ENCODE measurements around the gene SDSL.

Gene SDSL

DNA sequence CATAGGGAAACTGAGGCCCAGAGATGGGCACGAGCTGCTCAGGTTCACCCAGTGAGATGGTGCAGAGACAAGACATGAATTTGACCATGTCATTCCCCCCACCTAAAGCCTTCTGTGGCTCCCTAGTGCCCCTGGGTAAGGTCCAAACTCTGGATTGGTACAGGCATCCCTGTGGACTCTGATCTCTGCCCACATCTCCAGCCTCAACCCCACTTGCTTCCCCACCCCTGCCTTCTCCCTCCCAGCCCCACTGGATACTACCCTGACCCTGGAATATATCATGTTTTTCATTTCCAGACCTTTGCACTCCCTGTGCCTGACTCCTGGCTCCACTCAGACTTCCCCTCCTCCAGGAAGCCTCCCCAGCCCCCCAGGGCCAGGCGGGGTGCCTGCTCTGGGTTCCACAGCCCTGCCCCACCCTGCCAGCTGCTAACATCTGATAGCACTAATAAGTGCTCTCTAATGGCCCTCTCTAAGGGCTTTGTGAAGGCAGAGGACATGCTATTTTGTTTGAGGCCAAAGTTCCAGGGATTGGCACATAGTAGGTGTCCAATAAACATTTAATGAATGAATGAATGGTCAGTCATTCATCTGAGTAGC, 1.1 kb upstream of the SDSL start:
- DNase-seq (ENCODE audit: low read depth, low spot score) = no peak

DNA sequence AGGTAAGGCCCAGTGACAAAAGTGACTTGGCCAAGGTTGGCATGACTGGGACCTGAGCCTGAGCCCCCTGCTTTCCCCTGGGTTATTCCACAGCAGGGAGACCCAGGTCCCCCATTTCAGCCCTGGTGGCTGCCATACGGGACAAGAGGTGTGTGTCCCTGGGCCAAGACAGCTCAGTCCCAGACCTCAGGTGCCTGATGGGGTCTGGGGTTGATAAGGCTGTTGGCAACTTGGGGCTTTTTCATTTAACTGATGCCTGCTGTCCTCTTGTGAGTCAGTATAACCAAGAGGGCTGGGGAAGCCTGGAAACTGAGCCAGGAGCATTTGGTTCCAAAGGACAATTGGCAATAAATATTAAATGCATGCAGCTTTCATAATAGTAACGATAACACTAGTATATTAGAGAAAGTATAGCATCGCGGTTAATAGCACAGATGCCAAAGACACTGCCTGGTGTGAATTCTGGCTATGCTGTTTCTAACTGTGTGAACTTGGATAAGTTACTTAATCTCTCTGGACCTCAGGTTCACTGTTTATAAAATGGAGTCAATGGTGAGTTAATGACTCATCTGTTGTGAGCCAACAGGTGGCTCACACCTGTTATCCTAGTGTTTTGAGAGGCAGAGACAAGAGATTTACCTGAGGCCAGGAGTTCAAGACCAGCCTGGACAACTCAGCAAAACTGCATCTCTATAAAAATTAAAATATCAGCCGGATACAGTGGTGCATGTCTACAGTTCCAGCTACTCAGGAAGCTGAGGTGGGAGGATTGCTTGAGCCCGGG, 898 bp downstream of the SDSL start:
- no peak for DNase-seq (ENCODE audit: low read depth, low spot score)

DNA sequence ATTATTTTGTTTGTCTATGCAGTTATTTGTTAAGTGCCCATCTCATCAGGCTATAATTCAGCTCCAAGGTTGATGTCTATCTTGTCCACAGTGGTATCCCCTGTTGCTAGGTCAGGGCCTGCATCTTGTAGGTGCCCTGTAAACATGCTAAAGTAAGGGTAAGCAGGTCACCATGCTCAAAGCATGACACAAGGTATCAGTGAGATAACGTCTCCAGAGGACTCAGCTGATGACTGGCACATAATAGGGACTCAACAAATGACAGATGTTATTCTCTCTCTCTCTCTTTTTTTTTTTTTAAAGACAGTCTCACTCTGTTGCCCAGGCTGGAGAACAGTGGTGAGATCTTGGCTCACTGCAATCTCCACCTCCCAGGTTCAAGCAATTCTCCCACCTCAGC, 2.3 kb downstream of the SDSL start:
- no peak for DNase-seq (ENCODE audit: low read depth, low spot score)

DNA sequence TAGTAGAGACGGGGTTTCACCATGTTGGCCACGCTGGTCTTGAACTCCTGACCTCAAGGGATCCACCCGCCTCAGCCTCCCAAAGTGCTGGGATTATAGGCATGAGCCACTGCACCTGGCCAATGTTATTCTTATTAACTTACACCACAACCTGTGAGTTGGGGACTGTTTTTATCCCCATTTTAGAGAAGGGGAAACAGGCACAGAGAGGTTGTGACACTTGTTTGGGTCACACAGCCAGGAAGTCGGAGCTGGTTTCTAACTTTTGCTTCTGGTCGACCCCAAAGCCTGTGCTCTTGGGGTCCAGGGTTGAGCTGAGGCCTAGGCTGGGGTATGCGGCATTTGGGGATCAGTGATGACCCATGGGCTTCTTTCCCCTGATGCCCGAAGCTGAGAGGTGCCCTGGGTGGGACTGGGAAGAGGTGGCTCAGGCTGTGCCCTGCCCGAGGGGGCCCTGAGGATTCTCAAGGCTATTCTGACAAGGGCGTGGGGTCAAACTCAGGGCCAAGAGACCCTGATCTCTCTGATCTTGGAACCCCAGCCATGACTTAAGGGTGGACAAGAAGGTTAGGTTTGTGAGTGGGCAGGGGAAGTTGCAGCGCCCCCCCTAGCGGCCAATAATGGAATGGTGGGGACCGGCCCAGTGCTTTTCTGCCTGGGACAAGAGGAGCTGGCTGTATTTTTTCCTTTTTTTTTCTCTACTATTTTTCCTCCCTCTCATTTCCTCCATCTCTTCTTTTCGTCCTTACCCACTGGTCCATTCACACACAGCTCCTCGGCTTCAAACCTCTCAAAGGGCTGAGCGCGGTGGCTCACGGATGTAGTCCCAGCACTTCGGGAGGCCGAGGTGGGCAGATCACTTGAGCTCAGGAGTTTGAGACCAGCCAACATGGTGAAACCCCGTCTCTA, 3.0 kb downstream of the SDSL start:
- peak; percentile 13 for DNase-seq (ENCODE audit: low read depth, low spot score)

DNA sequence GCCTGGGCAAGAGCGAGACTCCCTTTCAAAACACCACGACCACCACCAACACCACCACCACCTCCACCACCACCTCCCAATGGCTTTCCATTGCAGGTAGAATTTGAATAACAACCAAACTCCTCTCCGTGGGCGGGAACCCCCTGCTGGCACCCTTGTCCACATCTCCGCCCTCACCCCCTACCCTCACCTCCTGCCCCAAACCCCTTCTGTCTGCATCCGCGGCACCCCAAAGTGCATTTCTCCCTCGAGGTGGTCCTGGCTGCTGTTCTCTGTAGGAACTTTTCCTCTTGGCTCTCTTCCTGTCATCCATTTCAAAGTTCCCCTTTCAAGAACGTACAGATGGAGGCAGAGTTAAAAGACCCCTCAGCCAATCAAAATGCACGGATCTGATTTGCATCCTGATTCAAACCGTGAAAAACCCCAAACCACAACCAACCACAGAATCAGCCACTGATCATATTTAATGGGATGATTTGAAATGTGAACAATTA, 3.8 kb downstream of the SDSL start:
- no peak for DNase-seq (ENCODE audit: low read depth, low spot score)

DNA sequence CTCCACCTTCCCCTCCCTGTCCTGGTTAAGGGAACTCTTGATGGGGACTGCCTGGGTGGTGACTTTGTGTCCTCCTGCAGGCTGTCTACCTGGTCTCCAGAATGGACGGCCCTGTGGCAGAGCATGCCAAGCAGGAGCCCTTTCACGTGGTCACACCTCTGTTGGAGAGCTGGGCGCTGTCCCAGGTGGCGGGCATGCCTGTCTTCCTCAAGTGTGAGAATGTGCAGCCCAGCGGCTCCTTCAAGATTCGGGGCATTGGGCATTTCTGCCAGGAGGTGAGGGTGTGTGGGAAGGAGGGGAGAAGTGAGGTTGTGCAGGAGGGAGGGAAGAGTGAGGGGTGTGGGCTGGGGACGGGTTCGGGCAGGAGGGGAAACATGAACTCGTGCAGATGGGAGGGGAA, 5.7 kb downstream of the SDSL start:
- no peak for DNase-seq (ENCODE audit: low read depth, low spot score)

DNA sequence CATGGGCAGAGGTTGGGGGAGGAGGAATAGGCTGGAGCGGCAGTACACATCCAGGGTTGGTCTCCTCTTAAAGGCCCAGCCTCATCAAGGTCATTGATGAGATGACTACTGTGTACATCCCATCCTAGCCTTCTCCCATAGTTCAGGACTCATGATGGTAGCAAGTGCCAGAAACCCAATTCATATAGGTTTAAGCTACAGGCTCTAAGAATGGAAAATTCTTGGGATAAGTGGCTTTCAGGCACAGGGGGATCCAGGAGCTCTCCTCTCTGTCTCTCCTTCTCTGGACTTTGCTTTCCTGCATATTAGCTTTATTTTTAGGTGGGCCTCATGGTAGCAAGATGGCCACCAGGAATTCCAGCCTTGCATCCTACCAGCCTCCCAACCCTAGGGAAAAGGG, 6.3 kb downstream of the SDSL start:
- DNase-seq (ENCODE audit: low read depth, low spot score) = no peak

DNA sequence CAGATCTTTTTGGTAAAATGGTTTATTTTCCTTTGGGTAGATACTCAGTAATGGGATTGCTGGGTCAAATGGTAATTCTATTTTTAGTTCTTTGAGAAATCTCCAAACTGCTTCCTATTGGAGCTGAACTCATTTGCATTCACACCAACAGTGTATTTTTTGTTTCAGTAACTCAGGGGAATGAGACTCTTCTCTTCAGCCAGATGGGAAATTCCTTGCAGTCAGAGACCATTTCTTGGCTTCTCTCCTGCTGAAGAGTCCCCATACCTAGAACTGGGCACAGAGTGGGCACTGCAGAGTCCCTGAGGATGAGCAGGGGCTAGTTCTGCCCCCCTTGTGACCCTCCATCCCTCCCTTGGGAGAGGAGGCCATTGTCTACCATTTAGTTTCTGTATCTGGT, 10.8 kb downstream of the SDSL start:
- no peak for DNase-seq (ENCODE audit: low read depth, low spot score)

DNA sequence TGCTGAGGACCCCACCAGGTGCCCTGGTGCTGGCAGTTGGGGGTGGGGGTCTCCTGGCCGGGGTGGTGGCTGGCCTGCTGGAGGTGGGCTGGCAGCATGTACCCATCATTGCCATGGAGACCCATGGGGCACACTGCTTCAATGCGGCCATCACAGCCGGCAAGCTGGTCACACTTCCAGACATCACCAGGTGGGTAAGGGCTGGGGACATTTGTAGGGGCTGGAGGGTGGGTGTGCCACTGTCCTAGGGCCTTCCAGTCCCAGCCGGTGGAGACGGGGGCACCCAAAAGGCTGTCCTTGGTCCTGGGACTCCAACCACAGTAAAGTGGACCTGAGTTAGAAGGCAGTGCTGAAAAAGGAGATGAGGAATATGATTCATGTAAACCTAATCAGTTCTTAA, 13.2 kb downstream of the SDSL start:
- no peak for DNase-seq (ENCODE audit: low read depth, low spot score)

DNA sequence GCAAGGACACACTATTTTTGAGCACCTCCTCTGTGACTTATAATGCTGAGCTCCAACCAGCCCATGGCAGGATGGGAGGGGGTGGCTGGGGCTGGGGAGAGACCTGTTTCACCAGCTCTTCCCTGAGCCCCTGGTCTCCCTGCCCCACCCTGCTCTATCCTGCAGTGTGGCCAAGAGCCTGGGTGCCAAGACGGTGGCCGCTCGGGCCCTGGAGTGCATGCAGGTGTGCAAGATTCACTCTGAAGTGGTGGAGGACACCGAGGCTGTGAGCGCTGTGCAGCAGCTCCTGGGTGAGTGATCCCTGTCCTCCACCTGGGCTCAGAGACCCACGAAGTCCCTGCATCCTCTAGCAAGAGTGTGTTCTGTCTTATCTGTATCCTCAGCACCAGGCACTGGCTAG, 14.4 kb downstream of the SDSL start:
- DNase-seq (ENCODE audit: low read depth, low spot score) = no peak

DNA sequence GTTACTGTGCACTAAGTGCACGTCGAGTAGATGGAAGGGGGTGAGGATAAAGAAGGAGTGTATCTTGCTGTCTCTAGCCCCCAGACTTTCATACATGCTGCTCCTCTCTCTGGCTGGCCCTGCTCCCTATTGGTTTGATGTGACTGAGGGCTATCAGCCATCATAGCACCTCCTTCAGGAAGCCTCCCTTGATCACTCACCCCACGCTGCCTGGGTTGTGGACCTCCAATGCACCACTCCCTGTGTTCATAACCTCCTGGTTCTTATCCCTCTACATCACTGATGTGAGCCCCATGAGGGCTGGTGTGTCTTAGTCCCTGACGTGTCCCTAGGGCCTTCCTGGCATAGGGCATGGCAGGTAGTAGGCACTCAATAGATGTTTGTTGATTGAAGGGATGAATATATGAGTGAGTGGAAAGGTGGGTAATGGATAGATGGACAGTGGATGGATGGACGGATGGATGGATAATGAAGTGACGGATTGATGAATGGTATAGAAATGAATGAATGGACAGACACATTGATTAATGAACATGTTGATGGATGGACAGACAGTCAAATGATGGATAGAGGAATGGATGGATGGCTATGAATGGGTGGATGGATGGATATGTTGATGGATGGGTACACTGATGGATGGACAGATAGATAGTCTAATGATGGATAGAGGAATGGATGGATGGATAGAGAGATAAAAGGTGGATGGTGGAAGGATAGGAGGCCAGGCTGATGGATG, 15.0 kb downstream of the SDSL start:
- DNase-seq (ENCODE audit: low read depth, low spot score) = no peak

DNA sequence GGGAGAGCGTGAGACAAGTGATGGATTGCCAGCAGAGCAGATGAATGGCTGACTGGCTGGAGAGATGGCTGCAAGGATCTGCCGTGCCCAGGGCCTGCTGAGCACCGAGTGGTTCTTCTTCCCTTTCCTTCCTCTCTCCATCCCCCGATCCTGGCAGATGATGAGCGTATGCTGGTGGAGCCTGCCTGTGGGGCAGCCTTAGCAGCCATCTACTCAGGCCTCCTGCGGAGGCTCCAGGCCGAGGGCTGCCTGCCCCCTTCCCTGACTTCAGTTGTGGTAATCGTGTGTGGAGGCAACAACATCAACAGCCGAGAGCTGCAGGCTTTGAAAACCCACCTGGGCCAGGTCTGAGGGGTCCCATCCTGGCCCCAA, 15.5 kb downstream of the SDSL start:
- no peak for DNase-seq (ENCODE audit: low read depth, low spot score)

DNA sequence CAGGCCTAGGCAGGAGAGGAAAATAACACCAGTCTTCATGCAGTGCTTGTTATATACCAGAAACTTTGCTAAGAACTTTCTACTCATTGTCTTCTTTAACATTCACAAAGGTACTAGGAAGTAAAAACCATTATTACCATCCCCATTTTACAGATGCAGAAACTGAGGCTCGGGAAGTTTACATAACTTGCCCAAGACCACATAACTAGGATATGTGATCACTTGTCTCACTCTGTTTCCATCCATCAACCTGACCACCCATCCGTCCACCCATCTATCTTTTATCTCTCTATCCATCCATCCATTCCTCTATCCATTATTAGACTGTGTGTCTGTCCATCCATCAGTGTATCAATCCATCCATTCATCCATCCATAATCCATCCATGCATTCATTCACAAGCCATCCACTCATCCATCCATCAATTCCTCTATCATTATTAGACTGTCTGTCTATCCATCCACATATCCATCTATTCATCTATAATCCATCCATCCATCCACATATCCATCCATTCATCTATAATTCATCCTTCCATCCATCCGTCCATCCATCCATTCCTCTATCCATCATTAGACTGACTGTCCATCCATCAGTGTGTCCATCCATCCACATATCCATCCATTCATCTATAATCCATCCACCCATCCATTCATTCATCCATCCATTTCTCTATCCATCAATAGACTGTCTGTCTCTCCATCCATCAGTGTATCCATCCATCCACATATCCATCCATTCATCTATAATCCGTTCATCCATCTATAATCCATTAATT, 16.5 kb downstream of the SDSL start:
- DNase-seq (ENCODE audit: low read depth, low spot score) = no peak

DNA sequence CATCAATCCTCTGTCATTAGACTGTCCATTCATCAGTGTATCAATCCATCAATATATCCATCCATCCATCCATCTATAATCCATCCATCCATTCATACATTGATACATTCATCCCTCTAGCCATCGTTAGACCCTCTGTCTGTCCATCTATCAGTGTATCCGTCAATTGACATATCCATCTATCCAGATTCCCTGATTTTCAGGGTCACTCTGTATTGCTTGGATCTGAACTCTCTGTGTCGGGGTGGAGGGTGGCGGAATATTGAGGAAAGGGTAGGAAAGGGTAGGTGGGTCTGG, 17.1 kb downstream of the SDSL start:
- DNase-seq (ENCODE audit: low read depth, low spot score) = no peak

DNA sequence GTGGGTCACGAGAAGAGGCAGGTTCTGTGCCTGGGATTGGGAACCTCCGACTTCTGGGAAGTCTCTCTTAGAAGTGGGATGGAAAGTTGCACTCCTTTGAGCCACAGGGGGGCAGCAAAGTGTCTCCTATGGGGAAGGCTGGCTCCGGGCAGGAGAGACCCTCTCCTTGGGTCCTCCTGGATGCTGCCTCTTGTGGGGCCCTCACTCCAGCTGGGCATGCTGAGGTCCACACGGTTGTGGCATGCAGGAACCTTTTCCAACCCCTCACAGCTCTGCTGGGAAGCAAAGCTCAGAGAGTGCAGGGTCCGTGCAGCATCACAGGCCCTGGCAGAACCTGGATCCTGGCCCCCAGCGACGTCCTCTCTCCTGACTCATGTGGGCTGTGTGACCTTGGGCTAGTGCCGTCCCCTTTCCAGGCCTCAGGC, 17.4 kb downstream of the SDSL start:
- DNase-seq (ENCODE audit: low read depth, low spot score) = no peak

DNA sequence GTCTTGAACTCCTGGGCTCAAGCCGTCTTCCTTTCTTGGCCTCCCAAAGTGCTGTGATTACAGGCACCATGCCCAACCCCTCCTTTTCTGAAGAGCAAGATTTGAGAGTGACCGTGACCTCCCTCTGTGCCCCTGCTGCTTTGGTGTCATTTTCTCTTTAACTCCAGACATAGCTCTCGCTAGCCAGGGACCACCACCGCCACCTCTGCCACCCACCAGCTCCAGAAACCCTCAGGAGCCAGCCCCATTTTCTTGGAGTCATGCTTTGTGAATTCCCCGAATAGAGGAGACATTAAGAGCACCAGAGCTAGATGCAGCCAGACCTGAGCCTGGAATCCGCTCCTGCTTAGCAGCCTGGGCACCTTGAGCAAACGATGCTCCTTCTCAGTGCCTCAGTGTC, 18.2 kb downstream of the SDSL start:
- DNase-seq (ENCODE audit: low read depth, low spot score) = no peak

DNA sequence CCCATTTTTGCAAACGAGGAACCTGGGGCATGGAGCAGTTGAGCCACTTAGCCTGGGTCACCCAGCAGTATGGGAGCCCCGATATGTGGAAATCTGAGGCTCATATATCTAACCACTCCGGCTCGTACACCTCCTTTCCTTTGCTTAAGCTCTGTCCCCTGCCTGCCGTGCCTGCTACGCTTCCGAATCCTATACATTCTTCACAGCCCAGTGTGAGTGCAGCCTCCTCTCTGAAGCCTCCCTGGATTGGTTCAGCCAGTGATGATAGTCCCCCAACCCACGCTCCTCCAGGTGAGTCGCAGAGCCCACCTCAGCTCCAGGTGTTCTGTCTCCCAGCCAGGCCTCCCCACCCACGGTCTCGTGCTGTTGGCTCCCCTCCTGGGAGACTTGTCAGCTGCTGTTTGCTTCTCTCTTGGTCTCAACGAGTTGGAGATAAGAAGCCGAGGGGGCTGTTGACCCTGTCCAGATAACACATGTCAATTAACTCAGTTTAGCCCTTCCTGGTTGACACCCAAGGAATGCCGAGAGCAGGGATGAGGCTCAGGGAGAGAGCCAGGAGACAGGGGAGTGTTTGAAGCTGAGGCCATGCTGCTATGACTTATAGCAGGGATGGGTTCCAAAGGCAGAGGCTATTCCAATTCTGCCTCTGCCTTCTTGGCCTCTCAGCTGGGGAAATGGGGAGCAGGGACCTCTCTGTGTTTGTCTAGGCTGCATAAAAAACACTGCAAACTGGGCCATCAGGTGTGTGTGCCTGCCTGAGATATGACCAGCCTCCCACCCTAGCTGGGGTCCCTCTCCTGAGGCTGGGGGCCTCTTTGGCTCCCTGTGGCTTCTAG, 19.0 kb downstream of the SDSL start:
- no peak for DNase-seq (ENCODE audit: low read depth, low spot score)

DNA sequence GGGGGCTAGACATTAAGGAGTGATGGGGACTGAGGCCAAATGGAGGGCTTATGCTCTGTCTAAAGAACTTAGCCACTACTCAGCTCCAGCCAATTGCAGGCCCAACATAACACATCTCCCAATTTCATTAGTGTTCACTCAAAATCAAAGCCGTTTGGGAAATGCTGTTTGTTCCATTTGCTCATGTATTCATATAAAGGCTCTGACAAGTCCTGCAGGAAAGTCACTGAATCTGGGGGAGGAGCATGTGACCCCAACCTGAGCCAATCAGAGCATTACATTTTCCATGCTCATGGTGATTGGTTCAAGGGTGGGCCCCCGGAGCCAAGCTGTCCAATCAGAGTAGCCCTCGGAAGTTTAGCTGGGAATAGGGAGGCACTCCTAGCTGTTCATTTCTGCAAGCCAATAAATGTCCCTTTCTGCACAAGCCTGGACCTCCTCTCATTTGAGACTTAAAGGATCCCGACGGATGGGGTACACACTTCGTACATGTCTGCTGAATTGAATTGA, 20.9 kb downstream of the SDSL start:
- DNase-seq (ENCODE audit: low read depth, low spot score) = no peak

DNA sequence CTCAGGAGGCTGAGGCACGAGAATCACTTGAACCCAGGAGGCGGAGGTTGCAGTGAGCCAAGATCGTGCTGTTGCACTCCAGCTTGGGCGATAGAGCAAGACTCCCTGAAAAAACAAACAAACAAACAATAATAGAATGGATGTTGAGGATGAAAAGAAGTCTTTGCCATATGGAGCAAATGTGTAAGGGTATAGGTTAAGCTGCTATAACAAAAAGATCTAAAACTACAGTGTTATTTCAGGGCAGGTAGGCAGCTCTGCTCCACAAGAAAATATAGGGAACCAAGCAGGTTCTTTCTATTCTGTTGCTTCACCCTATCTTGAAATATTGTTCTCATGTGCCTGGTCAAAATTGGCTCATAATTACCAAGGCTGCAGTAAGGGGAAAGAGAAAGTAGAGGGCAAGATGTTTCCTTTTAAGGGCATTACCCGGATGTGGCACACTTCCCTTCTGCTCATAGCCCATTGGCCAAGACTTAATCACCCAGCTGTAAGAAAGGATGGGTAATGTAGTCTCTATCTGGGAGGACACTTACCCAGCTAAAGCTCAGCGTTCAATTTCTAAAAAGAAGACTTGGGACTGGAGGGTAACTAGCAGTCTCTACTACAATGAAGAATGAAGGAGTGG, 23.5 kb downstream of the SDSL start:
- no peak for DNase-seq (ENCODE audit: low read depth, low spot score)

DNA sequence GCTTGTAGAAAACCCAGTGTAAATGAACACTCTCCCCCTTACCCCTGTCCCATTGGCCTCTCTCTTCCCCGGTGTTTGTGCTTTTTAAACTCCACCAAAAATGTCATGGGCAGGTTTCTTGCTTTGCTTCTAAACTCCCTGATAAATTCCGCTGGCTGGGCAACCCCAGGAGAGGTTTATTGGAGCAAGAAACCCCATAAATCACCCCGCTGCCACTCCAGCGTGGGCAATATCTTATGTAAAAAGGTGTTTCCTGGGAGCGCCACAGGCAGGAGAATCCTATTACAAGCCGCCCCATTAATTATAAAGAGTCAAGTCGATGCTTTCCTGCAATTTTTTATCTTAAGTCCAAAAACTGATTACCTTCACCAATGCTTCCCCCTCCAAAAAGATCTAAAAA, 26.7 kb downstream of the SDSL start:
- no peak for DNase-seq (ENCODE audit: low read depth, low spot score)
